ENCODE data around the gene ARHGEF19. TPM values are rescaled to one million over a fixed set of nuclear protein-coding genes. Genes with fewer than 3 reads are reported as not detected.
A peak's percentile ranks its signal among the peaks of the same experiment; 100 is the strongest.

Gene ARHGEF19
- total and polyA plus RNA-seq, 2 of the 4 experiments (the other 2 are of a cell fraction) = 4.5 to 16.8 TPM

- intact Hi-C loops (cut with micrococcal nuclease) = loop anchor here (5.0 kb wide), 1 partner anchor 385 kb away; no protein-coding TSS in a partner anchor
- Histone ChIP-seq H3K79me1 (ENCODE audit: low read depth in 1 of 2, low read length in 2 of 2) (peaks cover 5 to 22% of the 10 kb centered on the region in 2 experiments; a peak in 3 of 4 replicates), H3K36me3 (ENCODE audit: control insufficient read depth, insufficient read depth, low read length) (no peaks in the 10 kb centered on the region), H3K4me1 (ENCODE audit: control insufficient read depth, insufficient read depth, low read length) (peaks cover 22% of the 10 kb centered on the region), H3K4ac (ENCODE audit: low read depth, low read length) (peak overlapping the region; percentile 98), H2BK15ac (ENCODE audit: low read depth, low read length) (peak overlapping the region; percentile 96), H3K9ac (ENCODE audit: low read depth, low read length) (peak overlapping the region; percentile 76), H4K8ac (ENCODE audit: low read depth in 2 of 2, low read length in 2 of 2) (peak overlapping the region; percentile 89 to 96), H3K23ac (ENCODE audit: low read depth, low read length) (peak overlapping the region; percentile 85), H3K9me3 (ENCODE audit: control insufficient read depth, insufficient read depth, low read length) (no peaks in the 10 kb centered on the region), H2AK5ac (ENCODE audit: low read depth, low read length) (peak overlapping the region; percentile 95), H3K18ac (ENCODE audit: low read depth, low read length) (peak overlapping the region; percentile 93), H4K20me1 (ENCODE audit: insufficient read depth, low read length) (no peaks in the 10 kb centered on the region), H2BK120ac (ENCODE audit: low read depth, low read length) (peak overlapping the region; percentile 98), H2BK20ac (ENCODE audit: low read depth, low read length) (peak overlapping the region; percentile 97), H2AK9ac (replicated peaks; ENCODE audit: low read depth, low read length, poor library complexity) (peak overlapping the region; percentile 84), H4K91ac (ENCODE audit: insufficient read depth, low read depth, low read length) (peak overlapping the region; percentile 99), H3K14ac (replicated peaks; ENCODE audit: low read depth, low read length) (peak overlapping the region; percentile 88), H3K4me2 (ENCODE audit: low read depth, low read length) (peak overlapping the region; percentile 55), H3K56ac (ENCODE audit: extremely low read depth, insufficient read depth, low read length) (peak overlapping the region; percentile 94), H2BK5ac (ENCODE audit: low read depth, low read length, poor library complexity, severe bottlenecking) (peak overlapping the region; percentile 95), H3K4me3 (ENCODE audit: insufficient read depth, low read depth, low read length) (no peak overlapping the region), H4K5ac (ENCODE audit: low read depth, low read length) (peak overlapping the region; percentile 99), H3K9me1 (ENCODE audit: insufficient read depth, low read length) (peaks cover 7% of the 10 kb centered on the region), H3K27me3 (ENCODE audit: control insufficient read depth, insufficient read depth, low read length) (no peaks in the 10 kb centered on the region), H3K27ac (ENCODE audit: insufficient read depth, low read length) (peak overlapping the region; percentile 99), H2AFZ (replicated peaks; ENCODE audit: low read length, poor library complexity) (peak overlapping the region; percentile 89)
- dilution Hi-C loops (cut with HindIII; ENCODE audit: low sequenced_read_pairs, unreplicated experiment) = no loop called here
- peak; percentile 89 for DNase-seq
- ATAC-seq (ENCODE audit: low read depth) = peak; percentile 97
- POLR2A ChIA-PET (ENCODE audit: unreplicated experiment) = interaction anchor here (0.7 to 1.3 kb wide), 2 partner anchors 35 to 100 kb away, joined by 4 to 6 read pairs; no protein-coding TSS in a partner anchor
- WGBS, 2 experiments (ENCODE audit: extremely low coverage in 2 of 2, insufficient read length in 1 of 2) = 0% methylated on average over 4 of the region's 18 CpGs; no CpG with 5 or more reads in 1 of the 2 experiments
- in situ Hi-C loops (cut with MboI; ENCODE audit: low sequenced_read_pairs) = loop anchor here (5.0 to 25.0 kb wide), 2 partner anchors 105 to 395 kb away; no protein-coding TSS in a partner anchor
- BruUV-seq (replicated peaks) = no TSS peak
- CTCF ChIA-PET = interaction anchor here (0.7 to 1.6 kb wide), 3 partner anchors 100 to 103 kb away, joined by 3 to 6 read pairs (median 5); no protein-coding TSS in a partner anchor
- TF ChIP-seq, protein P1, sequence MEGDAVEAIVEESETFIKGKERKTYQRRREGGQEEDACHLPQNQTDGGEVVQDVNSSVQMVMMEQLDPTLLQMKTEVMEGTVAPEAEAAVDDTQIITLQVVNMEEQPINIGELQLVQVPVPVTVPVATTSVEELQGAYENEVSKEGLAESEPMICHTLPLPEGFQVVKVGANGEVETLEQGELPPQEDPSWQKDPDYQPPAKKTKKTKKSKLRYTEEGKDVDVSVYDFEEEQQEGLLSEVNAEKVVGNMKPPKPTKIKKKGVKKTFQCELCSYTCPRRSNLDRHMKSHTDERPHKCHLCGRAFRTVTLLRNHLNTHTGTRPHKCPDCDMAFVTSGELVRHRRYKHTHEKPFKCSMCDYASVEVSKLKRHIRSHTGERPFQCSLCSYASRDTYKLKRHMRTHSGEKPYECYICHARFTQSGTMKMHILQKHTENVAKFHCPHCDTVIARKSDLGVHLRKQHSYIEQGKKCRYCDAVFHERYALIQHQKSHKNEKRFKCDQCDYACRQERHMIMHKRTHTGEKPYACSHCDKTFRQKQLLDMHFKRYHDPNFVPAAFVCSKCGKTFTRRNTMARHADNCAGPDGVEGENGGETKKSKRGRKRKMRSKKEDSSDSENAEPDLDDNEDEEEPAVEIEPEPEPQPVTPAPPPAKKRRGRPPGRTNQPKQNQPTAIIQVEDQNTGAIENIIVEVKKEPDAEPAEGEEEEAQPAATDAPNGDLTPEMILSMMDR (conservative IDR thresholded peaks at IDR 0.05; ENCODE audit: low read depth, low read length) = no peak
- TF ChIP-seq POLR2A (IDR thresholded peaks at IDR 0.05; ENCODE audit: low read depth, low read length) (no peak), MAFK (IDR thresholded peaks at IDR 0.05; ENCODE audit: low read depth, low read length) (no peak), SMC3 (IDR thresholded peaks at IDR 0.05; ENCODE audit: low read depth, low read length) (no peak), MXI1 (IDR thresholded peaks at IDR 0.05; ENCODE audit: borderline replicate concordance, low read depth, low read length) (no peak), NFE2L2 (IDR thresholded peaks at IDR 0.05; ENCODE audit: low read depth, low read length) (no peak; the same call in 1 of the 2 replicates), CEBPB (IDR thresholded peaks at IDR 0.05; ENCODE audit: low read depth, low read length) (no peak), FOS (IDR thresholded peaks at IDR 0.05; ENCODE audit: low read depth, low read length) (peak; percentile 75), CHD1 (IDR thresholded peaks at IDR 0.05; ENCODE audit: low read depth, low read length) (no peak), RCOR1 (IDR thresholded peaks at IDR 0.05; ENCODE audit: insufficient replicate concordance, low read length) (no peak), BHLHE40 (IDR thresholded peaks at IDR 0.05; ENCODE audit: low read depth, low read length) (0 out of 2 replicates have a peak, but pooled peaks have one; percentile 10), USF2 (IDR thresholded peaks at IDR 0.05; ENCODE audit: low read depth, low read length) (no peak)
- TF ChIP-seq, protein P2, sequence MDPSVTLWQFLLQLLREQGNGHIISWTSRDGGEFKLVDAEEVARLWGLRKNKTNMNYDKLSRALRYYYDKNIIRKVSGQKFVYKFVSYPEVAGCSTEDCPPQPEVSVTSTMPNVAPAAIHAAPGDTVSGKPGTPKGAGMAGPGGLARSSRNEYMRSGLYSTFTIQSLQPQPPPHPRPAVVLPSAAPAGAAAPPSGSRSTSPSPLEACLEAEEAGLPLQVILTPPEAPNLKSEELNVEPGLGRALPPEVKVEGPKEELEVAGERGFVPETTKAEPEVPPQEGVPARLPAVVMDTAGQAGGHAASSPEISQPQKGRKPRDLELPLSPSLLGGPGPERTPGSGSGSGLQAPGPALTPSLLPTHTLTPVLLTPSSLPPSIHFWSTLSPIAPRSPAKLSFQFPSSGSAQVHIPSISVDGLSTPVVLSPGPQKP (IDR thresholded peaks at IDR 0.05; ENCODE audit: borderline replicate concordance, low read depth, low read length) = no peak
Measured at GRCh38 chr1:16181887-16182719, 30.3 kb downstream of the ARHGEF19 start.
